Activated naive CD4-positive, alpha-beta T cell (primary cell): ENCODE measurements around the gene TRIM31.

Experiments
- DNase-seq, 4 experiments: peaks; one replicate each; lab custom pipeline; 2025; lab: John Stamatoyannopoulos, UW

Gene TRIM31

DNA sequence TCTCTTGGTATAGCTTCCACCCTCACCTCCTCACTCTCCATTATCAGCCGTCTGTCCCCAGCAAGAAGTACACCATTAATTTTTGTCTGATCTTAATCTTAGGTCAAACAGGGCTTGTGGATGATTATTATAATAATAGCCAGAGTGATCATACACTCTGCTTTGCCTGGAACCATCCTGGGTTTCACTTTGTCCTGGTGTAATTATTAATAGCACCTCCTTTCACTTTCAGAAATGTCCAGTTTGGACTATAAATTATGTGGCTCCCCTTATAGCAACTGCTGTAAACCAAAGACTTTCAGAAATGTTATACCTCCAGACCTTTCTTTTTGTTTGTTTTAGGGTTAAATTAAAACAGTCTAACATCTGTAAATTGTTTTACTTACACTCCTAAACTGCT is 951 bp upstream of the TRIM31 start:
- DNase-seq, result no peak

DNA sequence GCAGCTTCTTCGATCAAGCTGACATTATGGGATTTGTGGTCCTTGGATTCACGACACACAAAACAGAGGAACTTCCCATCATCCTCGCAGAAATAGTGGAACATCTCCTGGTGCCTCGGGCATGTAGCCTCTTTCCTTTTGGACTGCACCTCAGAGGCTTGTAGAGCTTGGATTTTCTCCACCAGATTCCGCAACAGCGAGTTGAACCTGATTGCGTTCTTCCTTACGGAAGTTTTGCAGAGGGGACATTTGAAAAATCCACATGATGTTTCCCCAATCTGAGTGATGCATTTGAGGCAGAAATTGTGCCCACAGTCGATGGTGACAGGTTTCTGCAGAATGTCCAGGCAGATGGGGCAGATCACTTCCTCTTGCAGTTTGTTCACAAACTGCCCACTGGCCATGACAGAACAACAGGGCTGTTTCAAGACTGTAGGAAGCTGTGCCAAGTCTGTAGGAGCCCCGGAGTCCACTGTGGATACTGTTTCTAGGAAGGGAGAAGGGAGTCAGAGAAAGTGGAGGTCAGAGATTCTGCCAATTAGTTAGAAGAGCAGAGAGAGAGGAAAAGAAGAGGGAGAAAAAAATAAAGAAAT is 392 bp downstream of the TRIM31 start:
- no peak for DNase-seq

DNA sequence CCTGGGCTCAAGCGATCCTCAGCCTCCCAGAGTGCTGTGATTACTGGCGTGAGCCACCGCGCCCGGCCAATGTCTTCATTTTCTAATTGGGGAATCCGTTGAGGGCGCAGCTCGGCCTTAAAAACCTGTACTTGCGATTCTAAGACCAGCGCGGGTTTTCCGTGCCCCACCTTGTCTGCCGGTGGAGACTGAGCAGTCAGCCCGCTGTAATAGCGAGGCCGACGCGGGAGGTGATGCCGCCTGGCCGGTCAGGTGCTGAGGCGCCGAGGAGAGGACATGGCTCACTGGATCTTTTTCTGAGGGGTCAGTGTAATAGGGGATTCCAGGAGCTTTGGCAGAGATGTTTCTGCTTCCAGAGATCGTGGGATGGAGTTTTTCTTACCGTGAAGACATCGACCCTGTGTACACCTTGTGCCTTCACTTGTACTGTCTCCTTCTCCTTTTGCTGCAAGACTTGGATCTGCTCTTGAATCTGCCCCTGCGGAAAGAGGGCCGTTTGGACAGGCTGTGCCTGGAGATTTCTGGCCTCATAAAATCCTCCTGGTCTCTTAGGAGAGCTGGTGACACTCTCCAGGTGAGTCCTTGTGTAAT is 1.5 kb downstream of the TRIM31 start:
- no peak for DNase-seq

DNA sequence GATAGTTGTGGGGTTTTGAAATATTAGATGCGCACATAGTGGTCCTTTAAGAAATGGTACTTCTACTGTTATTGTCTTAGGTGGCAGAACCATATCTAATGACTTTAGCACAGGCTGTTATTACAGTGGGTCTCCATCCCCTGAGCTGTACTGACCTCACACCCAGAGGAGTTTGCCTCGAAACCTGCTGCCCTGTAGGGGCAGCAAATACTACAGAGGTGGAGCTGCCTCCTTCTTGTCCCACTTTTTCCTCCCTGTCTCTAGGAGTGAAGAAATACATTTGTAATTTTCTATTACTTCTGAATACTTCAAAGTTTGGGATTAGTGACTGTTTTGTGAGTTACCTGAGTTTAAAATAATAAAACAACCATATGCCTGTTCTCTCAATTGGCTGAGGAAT is 8.2 kb downstream of the TRIM31 start:
- no peak for DNase-seq

DNA sequence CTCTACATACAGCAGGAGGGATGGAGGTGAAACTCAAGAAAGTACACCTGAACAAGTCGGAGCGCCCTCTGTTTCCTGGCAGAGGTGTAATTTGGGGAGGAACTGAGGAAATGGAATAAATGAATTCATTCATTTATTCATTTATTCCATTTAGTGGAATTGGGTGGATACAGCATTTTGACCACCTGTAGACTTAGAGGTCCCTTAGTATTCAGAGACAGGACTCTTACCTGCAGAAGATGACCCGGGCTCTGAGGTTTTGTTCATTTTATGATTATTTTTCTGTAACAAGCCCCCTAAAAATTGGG is 9.1 kb downstream of the TRIM31 start:
- no peak for DNase-seq

DNA sequence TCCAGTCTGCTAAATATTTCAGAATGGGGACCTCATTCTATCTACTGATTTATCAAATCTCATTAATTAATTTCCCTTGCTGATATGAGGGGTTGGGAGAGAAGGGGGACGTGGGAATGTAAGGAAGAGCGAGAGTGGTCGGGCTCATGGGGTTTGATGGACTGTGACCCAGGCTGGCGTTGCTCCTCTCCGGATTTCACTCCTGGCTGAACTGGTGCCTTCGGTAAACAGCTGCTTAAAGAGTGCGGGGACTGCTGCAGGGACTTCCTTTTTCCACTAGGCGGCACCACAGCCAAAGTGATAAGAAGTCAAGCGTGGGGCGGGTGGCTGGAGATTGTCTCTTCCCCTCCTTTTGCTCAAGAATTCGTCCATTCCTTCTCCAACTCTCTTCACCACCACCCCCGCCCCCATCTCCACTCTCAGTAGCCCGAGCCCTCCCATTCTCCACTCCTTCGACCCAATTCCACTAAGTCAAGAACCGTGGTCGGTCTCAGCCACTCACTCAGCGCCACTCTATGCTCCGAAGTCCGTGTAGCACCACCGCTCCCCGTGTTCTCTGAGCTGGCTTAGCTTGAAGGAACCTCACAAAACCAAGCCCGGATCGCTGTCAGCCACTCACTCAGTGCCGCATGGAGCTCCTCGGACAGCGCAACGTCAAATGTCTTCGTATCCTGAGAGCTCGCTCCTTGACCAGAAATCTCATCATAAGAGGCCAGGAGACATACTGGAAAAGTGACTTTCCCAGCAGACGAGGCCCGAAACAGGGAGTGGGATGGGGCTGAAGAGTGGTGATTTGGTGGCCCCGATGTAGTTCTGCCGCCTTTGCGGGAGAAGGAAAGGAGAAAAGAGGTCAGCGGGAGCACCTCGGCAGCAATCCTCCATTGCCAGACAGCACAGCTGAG is 9.7 kb downstream of the TRIM31 start:
- DNase-seq, result peak; percentile 43 to 72 (median 62)

DNA sequence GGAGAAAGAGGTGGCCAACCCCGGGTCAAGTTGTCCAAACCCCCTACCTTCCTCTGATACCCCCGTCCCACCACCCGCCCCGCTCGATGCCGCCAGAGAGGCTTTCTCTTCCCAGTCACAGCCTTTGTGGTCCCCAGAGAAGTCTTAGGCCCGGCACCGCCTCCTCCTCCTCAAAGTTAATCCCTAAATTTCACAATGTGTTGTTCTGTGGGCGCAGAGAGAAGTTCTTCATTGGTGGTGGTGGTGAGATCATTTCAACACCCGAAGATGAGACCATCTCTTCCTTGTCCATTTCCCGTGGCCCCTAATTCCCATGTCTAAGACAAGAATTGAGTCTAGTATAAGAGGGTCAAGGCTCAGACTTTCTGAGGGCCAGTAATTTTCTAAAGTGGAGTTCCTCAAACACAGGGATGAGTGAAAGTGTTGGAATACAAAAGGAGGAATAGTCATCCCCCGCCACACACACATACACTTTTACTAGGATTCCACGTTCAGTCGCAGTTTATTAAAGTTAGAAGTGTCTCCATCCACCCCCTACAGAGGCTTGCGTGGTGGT is 10.4 kb downstream of the TRIM31 start:
- DNase-seq, result no peak

DNA sequence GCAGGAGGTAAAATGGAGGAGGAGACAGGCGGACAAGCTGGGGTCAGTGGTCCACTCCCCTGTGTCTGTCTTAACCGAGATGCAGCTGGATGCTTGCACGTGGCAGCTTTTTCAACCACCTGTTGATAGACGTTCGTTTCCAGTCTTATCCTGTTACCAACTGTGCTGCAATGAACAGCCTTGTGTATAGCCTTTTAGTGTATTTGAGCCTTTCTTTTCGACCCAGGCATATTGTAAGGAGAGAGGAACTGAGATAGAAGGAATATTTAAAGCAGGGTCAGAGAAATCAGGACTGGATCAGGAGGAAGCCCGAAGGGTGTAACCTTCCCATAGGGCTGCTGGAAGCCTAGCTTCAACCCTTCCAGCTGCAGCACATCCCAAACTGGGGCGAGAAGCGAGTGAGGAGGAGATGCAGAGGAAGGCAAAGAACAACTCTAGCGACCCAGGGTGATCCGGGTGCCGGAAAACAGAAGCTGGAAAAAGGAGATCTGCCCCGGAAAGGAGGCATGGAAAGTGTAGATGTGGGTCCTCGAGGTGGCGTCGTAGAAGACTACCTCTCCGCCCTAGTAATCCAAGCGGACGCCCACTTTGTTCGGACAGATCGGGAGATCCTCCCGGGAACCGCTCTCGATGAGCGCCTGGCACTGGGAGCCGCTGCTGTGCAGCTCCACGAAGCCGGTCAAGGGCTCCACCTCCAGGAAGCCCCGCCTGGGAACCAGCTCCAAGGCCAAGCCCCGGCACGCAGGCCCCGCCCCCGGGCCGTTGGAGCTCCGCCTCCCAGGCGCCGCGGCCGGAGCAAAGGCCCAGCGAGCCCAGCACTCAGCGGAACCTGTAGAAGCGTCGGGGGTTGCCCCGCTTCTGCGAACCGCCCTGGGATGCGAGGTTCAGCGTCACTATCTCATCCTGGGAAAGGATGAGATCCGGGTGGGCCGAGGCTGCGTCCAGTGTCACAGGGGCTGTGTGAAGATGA is 11.2 kb downstream of the TRIM31 start:
- peak; percentile 18 to 47 (median 24) for DNase-seq

DNA sequence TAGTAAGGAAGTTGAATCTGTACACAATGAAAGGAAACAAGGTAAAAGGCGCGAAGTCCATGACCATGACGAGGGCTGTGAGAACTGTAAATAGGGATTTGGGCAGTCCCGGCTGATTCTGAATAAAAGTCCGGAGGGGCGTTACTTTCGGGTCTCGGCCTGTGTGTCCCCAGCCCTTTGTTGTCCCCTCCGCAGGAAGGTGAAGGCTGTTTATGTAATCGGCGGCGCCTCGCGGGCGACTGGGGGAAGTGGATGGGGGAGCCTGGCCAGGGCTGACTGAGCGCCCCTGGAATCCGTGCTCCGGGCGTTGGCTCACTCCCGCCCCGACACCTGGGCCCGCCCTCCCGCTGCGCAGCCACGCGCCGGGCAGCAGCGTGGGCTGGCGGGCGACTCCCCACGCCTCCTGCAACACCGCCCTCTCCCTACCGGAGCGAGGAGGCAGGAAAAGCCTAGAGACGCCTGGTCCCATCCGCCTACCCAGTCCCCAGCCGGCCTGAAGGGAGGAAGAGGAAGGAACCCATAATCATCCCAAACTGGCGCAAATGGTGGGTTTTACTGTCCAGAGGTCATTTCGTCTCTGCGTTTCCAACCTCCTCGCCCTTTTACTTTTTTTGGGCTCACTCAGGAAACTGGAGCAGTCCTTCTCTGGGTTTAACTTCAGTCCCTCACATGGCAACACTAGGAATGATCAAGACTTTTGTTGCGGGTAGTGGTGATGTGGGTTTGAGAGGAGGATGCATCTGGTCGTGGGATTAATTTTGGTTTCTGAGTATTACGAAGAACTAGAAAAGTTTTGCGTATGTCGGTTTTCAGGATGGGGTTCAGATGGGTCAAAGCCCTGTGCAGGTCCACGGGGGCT is 12.1 kb downstream of the TRIM31 start:
- DNase-seq, result peak in 1 of 4 experiments; percentile 7

DNA sequence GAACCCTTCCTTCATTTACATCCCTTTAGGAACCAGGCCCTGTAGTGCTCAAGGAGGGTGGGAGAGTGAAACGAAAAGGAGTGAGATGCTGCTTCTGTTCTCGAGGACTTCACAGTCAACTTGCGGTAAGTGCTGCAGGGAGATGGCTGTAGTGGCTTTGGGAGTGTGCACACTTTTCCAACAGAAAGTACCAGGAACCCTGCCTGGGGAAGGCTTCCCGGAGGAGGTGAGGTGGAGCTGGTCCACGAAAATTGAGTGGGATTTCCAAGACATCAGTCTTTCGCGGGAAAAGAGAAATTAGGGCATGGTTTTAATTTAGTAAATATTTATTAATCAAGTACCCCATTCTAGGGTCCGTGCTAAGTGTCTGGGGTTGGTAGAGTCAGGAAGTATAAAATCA is 12.7 kb downstream of the TRIM31 start:
- DNase-seq, result no peak

DNA sequence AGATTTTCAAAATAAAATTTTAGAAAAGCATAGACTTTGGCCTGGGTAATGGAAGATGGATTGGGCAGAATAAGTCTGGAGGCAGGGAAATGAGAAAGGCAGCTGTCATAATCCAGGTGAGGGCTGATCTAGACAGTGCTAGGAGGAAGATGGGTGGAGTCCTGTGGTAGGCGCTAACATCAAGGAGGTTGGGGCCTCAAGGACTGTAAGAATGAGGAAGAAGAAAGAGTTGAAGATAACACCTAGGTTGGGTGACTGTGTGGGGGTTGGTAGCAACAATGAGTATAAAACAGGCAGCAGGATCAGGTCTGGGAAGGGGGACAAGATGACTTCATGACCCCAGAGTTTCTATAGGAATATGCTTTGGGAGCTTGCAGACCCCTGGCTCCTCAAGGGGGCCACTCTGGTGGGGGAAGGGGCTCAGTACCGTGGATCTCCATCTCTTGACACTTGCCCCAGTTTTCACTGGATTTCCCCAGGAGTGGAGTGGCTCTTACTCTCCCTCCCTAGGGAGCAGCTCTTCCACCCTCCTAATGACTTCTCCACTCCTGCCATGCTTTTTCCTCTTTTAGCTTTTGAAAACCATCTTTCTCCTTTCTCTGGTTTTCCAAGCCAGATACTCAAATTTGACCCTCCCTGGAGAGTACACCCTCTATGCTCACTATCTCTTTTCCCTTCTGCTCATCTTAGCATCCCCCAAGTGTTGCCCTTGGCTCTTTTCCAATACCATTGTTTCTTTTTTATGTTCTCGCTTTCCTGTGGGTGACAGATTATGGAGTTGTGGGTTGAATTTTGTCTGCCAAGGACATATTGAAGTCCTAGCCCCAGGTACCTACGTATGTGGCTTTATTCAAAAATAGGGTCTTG is 14.8 kb downstream of the TRIM31 start:
- DNase-seq, result no peak

DNA sequence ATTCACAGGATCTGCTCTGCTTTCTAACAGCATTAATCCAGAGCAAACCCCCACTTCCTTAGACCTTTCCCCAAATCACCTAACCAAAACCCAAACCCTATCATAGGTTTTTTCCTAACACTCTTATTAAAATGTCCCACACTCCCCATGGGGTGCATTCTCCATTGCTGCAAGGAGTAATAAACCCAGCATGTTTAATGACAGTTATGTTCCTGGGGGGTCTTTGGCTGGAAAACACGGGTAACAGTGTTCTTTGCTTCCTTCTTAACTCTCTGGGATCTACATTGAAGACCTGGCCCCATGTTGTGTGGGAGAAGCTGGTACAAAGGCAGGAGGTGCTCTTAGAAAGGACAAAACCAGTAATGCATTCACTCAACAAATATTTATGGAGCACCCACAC is 16.1 kb downstream of the TRIM31 start:
- DNase-seq, result no peak

DNA sequence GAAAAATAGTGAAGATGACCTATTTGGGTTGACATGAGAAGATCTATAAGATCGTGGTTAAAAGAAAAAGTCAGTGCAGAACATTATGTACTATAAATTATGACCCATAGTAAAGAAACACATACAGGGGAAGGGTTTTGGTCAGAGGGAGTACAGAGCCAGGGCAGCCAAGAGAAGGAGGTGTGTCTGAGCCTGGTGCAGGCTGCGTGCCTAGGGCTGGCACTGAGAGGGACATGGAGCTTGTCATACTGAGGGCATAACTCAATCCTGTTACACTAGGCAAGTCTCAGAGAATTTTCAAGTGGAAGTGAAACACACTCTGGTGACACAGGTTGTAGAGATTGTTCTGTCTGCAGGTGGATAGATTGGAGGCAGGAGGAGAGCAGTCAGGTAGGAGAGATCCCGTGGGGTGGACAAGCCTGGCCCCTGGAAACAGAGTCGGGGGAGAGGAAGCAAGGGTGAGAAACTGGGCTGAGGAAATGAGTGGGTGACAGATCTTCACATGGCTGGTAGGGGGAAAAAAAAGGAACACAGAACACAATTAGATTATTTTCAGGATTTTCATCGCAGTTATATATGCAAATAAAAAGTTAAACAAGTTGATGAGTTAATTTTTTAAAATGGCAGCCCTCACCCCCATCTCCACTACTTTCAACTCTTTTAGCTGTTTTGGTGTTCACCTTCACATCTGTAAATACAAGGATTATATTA is 18.8 kb downstream of the TRIM31 start:
- no peak for DNase-seq

DNA sequence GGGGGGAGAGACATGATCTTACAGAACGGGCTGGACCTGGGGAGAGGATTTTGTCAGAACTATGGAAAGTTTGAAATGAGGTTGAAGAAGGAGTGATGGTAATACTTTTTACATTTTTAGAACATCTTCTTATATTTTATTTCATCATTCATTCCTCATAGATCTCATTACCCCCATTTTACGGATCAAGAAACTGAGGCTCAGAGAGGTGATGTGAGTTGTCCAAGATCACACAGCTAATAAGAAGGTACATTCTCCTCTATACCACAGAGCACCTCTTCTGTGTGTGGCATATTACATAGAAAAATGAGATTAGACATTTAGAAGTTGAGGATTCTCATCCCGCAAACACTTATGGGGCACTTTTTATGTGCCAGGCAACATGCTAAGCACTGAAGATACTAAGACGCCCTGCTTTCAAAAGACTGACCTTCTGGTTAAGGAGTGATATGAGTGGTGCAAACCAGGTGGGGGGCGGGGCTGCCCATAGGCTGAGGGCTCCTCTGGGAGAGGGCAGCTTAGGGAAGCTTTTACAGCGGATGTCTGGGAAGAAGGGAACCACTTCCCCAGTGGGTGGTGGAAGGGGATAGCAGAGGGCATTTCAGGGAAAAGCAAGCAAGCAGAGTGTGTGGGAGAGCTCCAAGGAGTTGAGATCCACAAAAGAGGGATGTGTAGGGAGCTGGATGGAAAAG is 19.9 kb downstream of the TRIM31 start:
- DNase-seq, result no peak

DNA sequence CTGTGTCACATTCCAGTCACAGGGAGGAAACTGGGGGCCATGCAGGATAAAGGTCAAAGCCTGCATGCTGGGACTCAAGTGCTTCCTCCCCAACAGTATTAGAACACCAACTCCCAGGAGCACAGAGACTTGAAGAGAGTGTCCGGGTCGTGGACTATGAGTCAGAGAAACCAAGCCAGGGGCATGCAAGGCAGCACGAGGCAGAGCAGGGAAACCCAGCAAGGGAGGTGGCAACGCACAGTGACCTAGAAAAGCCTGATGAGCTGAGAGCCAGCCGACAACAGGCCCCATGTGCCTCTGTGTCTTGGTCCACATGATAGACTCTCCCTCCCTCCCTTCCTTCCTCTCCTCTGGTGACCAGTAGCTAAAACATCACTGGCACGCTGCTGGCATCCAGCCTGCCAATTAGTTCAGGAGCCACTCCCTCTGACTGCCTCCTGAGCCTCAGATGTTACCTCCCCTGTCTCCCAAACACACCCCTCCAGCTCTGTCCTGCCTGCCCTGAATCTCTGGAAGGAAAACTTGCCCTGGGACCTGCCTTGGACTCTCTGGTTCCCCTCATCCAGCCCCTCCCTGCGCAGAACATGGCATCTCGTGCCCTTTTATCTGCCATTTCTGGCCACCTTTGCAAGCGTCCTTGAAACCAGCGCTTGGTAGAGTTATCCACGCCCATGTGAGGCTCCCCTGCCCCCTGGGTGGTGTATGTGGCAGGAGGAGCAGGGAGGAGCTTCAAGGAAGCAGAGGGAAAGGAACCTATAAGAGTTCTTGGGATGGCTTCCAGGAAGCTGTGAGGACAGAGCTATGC is 21.1 kb downstream of the TRIM31 start:
- DNase-seq, result no peak

DNA sequence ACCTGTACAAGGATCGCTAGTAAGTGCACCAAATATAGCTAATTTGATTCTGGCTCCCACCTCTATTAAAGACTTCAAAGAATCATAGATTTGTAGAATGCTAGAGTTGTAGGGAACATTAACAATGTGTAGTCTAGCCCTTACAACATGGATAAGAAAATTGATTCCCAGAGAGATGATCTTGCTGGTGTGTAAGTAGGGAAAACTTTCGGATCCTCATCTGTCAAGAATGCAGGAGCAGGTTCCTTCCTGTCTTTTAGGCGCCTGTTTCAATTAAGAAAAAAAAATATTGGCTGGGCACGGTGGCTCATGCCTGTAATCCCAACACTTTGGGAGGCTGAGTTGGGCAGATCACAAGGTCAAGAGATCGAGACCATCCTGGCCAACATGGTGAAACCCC is 25.0 kb downstream of the TRIM31 start:
- DNase-seq, result no peak

DNA sequence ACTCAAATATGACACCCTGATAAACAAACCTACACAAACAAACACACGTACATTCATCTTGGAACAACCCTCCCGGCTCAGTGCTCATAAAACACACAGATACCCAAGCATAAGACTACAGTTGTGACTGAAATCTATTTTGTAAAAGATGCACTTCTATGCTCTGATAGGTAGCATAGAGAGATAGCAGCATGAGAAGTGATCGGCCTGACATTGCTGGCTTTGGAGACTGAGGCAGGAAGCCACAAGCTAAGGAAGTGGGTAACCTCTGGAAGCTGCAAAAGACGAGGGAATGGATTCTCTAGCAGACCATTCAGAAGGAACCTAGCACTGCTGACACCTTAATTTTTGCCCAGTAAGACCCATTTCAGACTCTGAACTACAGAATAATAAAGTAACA is 35.7 kb downstream of the TRIM31 start:
- no peak for DNase-seq
